PFSK-1 (cell line): Measurements from ENCODE around the gene ASIC3.

Experiments
- FOXP2 ChIP-seq: optimal IDR thresholded peaks from 2 replicates; pipeline ENCODE3; 2011; ENCODE audit warnings: borderline replicate concordance, control low read depth, inconsistent platforms; ENCODE audit not compliant: insufficient read depth; ENCODE audit errors: extremely low read length, extremely low read depth
- POLR2AphosphoS5 ChIP-seq: IDR thresholded peaks from 2 replicates; pipeline ENCODE4 v1.6.1; 2012; ENCODE audit warnings: low read depth, mild to moderate bottlenecking, control low read depth, low read length, moderate library complexity
- SIN3A ChIP-seq: IDR thresholded peaks from 2 replicates; pipeline ENCODE4 v1.6.1; 2012; ENCODE audit warnings: mild to moderate bottlenecking, low read length, moderate library complexity, borderline replicate concordance; ENCODE audit not compliant: insufficient read depth
- TAF1 ChIP-seq: IDR thresholded peaks from 2 replicates; pipeline ENCODE4 v1.6.1; 2012; ENCODE audit warnings: low read length, control low read depth, borderline replicate concordance; ENCODE audit not compliant: insufficient read depth
- TF ChIP-seq, protein P1 (sequence below), 2 experiments: IDR thresholded peaks; 2 replicates each; pipeline versions ENCODE4 v1.6.1 to v1.8.0; 2011 to 2012; ENCODE audit warnings: low read depth in 2 of 2, low read length in 2 of 2, control low read depth in 1 of 2, inconsistent platforms in 1 of 2, mild to moderate bottlenecking in 1 of 2, moderate library complexity in 1 of 2; ENCODE audit not compliant: insufficient read depth in 1 of 2

The ASIC3 gene

DNA sequence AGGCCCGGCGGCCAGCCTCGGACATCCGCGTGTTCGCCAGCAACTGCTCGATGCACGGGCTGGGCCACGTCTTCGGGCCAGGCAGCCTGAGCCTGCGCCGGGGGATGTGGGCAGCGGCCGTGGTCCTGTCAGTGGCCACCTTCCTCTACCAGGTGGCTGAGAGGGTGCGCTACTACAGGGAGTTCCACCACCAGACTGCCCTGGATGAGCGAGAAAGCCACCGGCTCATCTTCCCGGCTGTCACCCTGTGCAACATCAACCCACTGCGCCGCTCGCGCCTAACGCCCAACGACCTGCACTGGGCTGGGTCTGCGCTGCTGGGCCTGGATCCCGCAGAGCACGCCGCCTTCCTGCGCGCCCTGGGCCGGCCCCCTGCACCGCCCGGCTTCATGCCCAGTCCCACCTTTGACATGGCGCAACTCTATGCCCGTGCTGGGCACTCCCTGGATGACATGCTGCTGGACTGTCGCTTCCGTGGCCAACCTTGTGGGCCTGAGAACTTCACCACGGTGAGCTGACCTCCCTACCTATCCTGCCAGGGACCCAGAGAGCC, 656 bp downstream of the ASIC3 start:
- TF ChIP-seq FOXP2 (no peak), TAF1 (no peak), POLR2AphosphoS5 (no peak), SIN3A (no peak)
- TF ChIP-seq, protein P1, sequence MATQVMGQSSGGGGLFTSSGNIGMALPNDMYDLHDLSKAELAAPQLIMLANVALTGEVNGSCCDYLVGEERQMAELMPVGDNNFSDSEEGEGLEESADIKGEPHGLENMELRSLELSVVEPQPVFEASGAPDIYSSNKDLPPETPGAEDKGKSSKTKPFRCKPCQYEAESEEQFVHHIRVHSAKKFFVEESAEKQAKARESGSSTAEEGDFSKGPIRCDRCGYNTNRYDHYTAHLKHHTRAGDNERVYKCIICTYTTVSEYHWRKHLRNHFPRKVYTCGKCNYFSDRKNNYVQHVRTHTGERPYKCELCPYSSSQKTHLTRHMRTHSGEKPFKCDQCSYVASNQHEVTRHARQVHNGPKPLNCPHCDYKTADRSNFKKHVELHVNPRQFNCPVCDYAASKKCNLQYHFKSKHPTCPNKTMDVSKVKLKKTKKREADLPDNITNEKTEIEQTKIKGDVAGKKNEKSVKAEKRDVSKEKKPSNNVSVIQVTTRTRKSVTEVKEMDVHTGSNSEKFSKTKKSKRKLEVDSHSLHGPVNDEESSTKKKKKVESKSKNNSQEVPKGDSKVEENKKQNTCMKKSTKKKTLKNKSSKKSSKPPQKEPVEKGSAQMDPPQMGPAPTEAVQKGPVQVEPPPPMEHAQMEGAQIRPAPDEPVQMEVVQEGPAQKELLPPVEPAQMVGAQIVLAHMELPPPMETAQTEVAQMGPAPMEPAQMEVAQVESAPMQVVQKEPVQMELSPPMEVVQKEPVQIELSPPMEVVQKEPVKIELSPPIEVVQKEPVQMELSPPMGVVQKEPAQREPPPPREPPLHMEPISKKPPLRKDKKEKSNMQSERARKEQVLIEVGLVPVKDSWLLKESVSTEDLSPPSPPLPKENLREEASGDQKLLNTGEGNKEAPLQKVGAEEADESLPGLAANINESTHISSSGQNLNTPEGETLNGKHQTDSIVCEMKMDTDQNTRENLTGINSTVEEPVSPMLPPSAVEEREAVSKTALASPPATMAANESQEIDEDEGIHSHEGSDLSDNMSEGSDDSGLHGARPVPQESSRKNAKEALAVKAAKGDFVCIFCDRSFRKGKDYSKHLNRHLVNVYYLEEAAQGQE (IDR thresholded peaks at IDR 0.05; ENCODE audit: insufficient read depth in 1 of 2, low read depth in 2 of 2, low read length in 2 of 2): no peak

DNA sequence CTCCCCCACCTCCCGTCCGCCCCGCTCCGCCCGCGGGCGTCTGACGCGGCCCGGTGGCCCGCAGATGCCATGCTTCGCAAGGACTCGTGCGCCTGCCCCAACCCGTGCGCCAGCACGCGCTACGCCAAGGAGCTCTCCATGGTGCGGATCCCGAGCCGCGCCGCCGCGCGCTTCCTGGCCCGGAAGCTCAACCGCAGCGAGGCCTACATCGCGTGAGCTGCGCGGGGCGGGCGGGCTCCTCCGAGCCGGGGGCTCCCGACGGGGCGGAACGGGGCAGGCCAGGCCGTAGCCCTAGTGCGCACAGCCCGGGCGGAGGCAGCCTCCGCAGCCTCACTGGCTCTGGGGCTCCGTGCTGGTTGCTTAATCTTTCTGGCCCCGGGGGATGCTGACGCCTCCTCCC, 2.8 kb downstream of the ASIC3 start:
- no peak for TF ChIP-seq TAF1
- no peak for TF ChIP-seq SIN3A
- TF ChIP-seq POLR2AphosphoS5: no peak
- TF ChIP-seq, protein P1 (IDR thresholded peaks at IDR 0.05; ENCODE audit: insufficient read depth in 1 of 2, low read depth in 2 of 2, low read length in 2 of 2): no peak
- no peak for TF ChIP-seq FOXP2

DNA sequence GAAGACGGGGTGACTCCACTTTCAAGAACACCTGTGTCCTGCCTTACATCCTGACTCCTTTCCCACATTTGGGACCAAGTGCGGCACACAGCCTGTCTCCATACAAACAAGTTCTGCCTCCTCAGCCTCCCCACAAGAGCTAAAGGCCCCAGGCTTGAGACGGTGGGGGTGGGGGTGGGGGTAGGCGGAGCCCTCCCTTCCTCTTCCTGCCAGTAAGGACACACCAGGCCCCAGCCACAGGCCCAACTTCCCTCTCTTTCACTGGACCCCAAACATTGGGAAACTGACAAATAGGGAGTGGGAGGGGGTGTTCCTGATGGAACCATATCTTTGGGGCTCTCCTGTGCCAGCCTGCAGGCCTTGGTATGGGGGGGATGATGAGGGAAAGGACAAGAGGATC, 4.8 kb downstream of the ASIC3 start:
- TF ChIP-seq SIN3A: no peak
- TF ChIP-seq TAF1: no peak
- no peak for TF ChIP-seq FOXP2

DNA sequence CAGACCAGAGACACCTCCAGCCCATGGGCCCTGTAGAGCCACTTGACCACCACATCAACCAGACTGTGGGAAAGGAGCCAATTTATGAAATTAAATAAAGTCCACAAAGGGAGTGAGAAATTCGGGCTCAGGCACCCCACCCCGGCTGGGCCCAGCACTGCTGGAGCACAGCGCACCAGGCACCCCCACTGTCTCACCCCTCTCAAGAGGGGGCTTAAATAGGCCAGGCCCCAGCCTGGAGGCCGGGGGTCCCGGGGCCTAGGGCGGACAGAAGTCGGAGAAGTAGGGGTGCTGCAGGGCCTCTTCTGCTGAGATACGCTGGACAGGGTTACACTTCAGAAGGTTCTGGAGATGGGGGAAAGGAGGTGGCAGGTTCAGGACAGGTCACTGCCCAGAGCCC, 5.4 kb downstream of the ASIC3 start:
- TF ChIP-seq SIN3A (no peak), FOXP2 (no peak), POLR2AphosphoS5 (no peak), TAF1 (no peak)
- TF ChIP-seq, protein P1 (IDR thresholded peaks at IDR 0.05; ENCODE audit: insufficient read depth in 1 of 2, low read depth in 2 of 2, low read length in 2 of 2): no peak

DNA sequence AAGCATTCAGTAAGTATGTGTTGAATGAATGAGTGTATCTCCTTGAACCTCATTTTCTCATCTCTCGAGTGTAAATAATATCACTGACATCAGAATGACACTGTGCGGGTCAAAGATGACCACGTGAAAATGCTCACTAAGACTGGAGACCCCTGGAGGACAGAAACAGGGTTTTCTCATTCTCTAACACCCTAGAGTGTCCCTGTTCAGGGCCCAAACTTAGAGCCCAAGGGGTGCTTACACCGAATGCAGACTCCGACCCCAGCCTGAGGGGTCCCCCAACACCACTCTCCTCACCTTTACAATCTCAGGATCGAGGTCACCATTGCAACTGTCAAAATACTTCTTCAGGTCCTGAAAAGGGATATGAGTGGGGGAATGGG, 7.9 kb downstream of the ASIC3 start:
- TF ChIP-seq FOXP2 (no peak), SIN3A (no peak), TAF1 (no peak)

DNA sequence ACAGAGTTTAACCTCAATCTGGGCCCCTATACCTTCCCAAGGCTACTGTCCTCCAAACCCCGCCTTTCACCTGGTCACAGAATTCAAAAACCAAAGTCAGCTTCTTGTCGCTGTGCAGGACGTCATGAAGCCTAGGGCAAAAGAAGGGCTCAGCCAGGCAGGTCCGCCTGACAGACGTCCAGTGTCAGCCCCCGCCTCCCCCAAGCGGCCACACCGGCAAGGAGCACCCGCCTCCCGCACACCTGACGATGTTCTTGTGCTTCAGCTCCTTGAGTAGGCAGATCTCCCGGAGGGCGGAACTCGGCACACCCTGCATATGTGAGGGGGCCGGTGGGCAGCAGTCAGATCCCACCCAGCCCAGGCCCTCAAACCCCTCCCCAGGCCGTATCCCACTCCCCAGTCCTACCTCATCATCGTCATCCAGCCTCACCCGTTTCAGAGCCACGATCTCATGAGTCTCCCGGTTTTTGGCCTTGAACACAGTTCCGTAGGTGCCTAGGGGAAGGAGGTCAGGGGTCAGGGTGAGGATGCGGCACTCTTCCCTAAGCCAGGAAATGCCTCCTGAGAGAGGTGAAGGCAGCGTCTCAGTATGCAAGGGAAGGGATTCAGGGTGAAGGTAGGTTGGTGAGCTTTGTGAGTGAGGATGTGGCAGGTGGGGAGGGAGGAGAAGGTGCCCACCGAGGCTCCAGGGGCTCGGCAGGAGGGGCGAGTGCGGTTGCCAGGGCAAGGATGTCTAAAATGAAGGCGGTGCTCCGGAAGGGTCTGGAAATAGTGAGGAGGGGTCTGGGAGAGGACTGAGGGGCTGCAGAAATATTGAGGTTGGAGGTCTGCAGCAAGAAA, 8.6 kb downstream of the ASIC3 start:
- TF ChIP-seq SIN3A: no peak
- TF ChIP-seq POLR2AphosphoS5: no peak
- TF ChIP-seq TAF1: no peak
- TF ChIP-seq, protein P1 (IDR thresholded peaks at IDR 0.05; ENCODE audit: insufficient read depth in 1 of 2, low read depth in 2 of 2, low read length in 2 of 2): no peak
- no peak for TF ChIP-seq FOXP2
